PFSK-1 (cell line): Measurements from ENCODE around the gene DENND11.

Experiments
- FOXP2 ChIP-seq: optimal IDR thresholded peaks from 2 replicates; pipeline ENCODE3; 2011; ENCODE audit warnings: borderline replicate concordance, control low read depth, inconsistent platforms; ENCODE audit not compliant: insufficient read depth; ENCODE audit errors: extremely low read length, extremely low read depth
- POLR2AphosphoS5 ChIP-seq: IDR thresholded peaks from 2 replicates; pipeline ENCODE4 v1.6.1; 2012; ENCODE audit warnings: low read depth, mild to moderate bottlenecking, control low read depth, low read length, moderate library complexity
- REST ChIP-seq, 2 experiments: IDR thresholded peaks; 2 replicates each; pipeline versions ENCODE4 v1.6.1 to v1.8.0; 2011 to 2012; ENCODE audit warnings: low read depth in 2 of 2, low read length in 2 of 2, control low read depth in 1 of 2, inconsistent platforms in 1 of 2, mild to moderate bottlenecking in 1 of 2, moderate library complexity in 1 of 2; ENCODE audit not compliant: insufficient read depth in 1 of 2
- SIN3A ChIP-seq: IDR thresholded peaks from 2 replicates; pipeline ENCODE4 v1.6.1; 2012; ENCODE audit warnings: mild to moderate bottlenecking, low read length, moderate library complexity, borderline replicate concordance; ENCODE audit not compliant: insufficient read depth
- TAF1 ChIP-seq: IDR thresholded peaks from 2 replicates; pipeline ENCODE4 v1.6.1; 2012; ENCODE audit warnings: low read length, control low read depth, borderline replicate concordance; ENCODE audit not compliant: insufficient read depth

The DENND11 gene

GRCh38 chr7:141715794-141716689 is 14.1 kb upstream of the DENND11 start:
- no peak for TF ChIP-seq SIN3A
- TF ChIP-seq REST (IDR thresholded peaks at IDR 0.05; ENCODE audit: insufficient read depth in 1 of 2, low read depth in 2 of 2, low read length in 2 of 2), result peak in 1 of 2 experiments; percentile 68; a peak in 1 of 4 replicates
- no peak for TF ChIP-seq FOXP2
- TF ChIP-seq POLR2AphosphoS5, result no peak

- TF ChIP-seq POLR2AphosphoS5 (no peak), REST (IDR thresholded peaks at IDR 0.05; ENCODE audit: insufficient read depth in 1 of 2, low read depth in 2 of 2, low read length in 2 of 2) (no peak), TAF1 (no peak), SIN3A (no peak), FOXP2 (no peak)
These were observed 13.1 kb upstream of the DENND11 start for GRCh38 chr7:141715018-141715417.

DNA sequence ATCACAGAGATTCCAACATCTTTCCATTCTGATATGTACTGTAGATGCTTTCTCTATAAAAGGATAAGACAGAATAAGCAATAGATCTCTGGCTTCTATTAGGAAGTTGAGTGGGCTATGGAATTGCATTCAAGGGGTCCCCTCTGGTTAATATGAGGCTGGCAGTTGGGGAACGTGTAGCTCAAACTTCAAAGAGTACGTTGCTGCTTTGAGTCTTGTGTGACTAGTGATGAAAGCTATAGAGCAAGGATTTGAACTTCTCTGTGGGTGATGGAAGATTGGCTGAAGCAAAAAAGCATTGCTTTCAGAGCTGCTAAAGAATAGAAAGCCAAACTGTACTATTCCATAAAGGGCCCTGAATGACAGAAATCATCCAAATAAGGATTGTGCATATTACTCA is 12.6 kb upstream of the DENND11 start:
- no peak for TF ChIP-seq FOXP2
- no peak for TF ChIP-seq TAF1
- no peak for TF ChIP-seq SIN3A
- no peak for TF ChIP-seq POLR2AphosphoS5
- TF ChIP-seq REST (IDR thresholded peaks at IDR 0.05; ENCODE audit: insufficient read depth in 1 of 2, low read depth in 2 of 2, low read length in 2 of 2), result no peak

DNA sequence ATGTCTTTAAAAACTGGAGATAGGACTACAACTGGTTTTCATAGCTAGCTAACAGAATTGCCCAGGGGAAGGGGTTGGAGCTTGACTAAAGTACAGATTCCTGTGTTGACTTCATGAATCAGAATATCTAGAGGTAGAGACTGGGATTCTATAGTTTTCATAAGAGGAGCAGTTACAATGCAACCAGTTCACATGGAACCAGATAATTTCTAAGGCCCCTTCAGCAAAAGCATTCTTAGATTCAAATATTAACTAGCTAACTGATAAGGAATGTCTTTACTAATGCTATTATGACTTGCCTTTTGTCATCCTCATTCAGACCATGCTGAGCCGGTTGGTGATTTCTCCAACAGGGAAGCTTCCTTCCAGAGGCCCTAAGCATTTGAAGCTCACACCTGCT is 11.9 kb upstream of the DENND11 start:
- TF ChIP-seq SIN3A (no peak), TAF1 (no peak), FOXP2 (no peak), POLR2AphosphoS5 (no peak), REST (IDR thresholded peaks at IDR 0.05; ENCODE audit: insufficient read depth in 1 of 2, low read depth in 2 of 2, low read length in 2 of 2) (no peak)

- no peak for TF ChIP-seq REST (IDR thresholded peaks at IDR 0.05; ENCODE audit: insufficient read depth in 1 of 2, low read depth in 2 of 2, low read length in 2 of 2)
- TF ChIP-seq FOXP2, result no peak
- no peak for TF ChIP-seq SIN3A
- TF ChIP-seq TAF1, result no peak
- no peak for TF ChIP-seq POLR2AphosphoS5
These were observed 10.8 kb upstream of the DENND11 start for GRCh38 chr7:141712603-141713255.
